Trophoblast cell (in vitro differentiated cells and primary cell): ENCODE results near the gene NET1.

Experiments used
- DNase-seq, 2 donors: peaks; one replicate each; pipeline ENCODE4 v3.0.0-alpha.2; 2016
- H2AFZ ChIP-seq: 2 replicates; pipeline ENCODE4 v1.6.1; 2013; ENCODE audit warnings: low read length, moderate library complexity, mild to moderate bottlenecking; ENCODE audit not compliant: insufficient read depth, poor library complexity
- H2AK5ac ChIP-seq: 2 replicates; pipeline ENCODE4 v1.6.1; 2013; ENCODE audit warnings: mild to moderate bottlenecking, low read length
- H2BK120ac ChIP-seq: 2 replicates; pipeline ENCODE4 v1.6.1; 2013; ENCODE audit warnings: low read length, mild to moderate bottlenecking, moderate library complexity; ENCODE audit not compliant: insufficient read depth, poor library complexity
- H2BK12ac ChIP-seq: 2 replicates; pipeline ENCODE4 v1.6.1; 2013; ENCODE audit warnings: mild to moderate bottlenecking, low read length, moderate library complexity
- H2BK5ac ChIP-seq: 2 replicates; pipeline ENCODE4 v1.6.1; 2013; ENCODE audit warnings: low read length, low read depth, moderate library complexity, mild to moderate bottlenecking; ENCODE audit not compliant: poor library complexity
- H3K14ac ChIP-seq: 2 replicates; pipeline ENCODE4 v1.6.1; 2013; ENCODE audit warnings: mild to moderate bottlenecking, low read length
- H3K18ac ChIP-seq: 2 replicates; pipeline ENCODE4 v1.6.1; 2013; ENCODE audit warnings: mild to moderate bottlenecking, low read length
- H3K23ac ChIP-seq: 2 replicates; pipeline ENCODE4 v1.6.1; 2013; ENCODE audit warnings: low read length
- H3K27ac ChIP-seq: 2 replicates; pipeline ENCODE4 v1.5.1; 2013; ENCODE audit warnings: low read depth, mild to moderate bottlenecking, inconsistent platforms, low read length, moderate library complexity
- H3K27me3 ChIP-seq: 2 replicates; pipeline ENCODE4 v1.6.1; 2013; ENCODE audit warnings: inconsistent platforms, mild to moderate bottlenecking, low read length, moderate library complexity; ENCODE audit not compliant: insufficient read depth
- H3K36me3 ChIP-seq, 2 experiments: 1 replicate in 1 of 2; 2 replicates in 1 of 2; pipeline ENCODE4 v1.6.1; 2013; ENCODE audit warnings: low read length in 2 of 2, mild to moderate bottlenecking in 2 of 2, moderate library complexity in 1 of 2; ENCODE audit not compliant: insufficient read depth in 2 of 2, control insufficient read depth in 1 of 2
- H3K4ac ChIP-seq: 2 replicates; pipeline ENCODE4 v1.6.1; 2013; ENCODE audit warnings: low read depth, mild to moderate bottlenecking, low read length, moderate library complexity
- H3K4me1 ChIP-seq, 2 experiments: 1 replicate in 1 of 2; 2 replicates in 1 of 2; pipeline ENCODE4 v1.6.1; 2013; ENCODE audit warnings: low read length in 2 of 2, mild to moderate bottlenecking in 2 of 2, moderate library complexity in 1 of 2; ENCODE audit not compliant: insufficient read depth in 2 of 2, control insufficient read depth in 1 of 2
- H3K4me2 ChIP-seq: 2 replicates; pipeline ENCODE4 v1.6.1; 2013; ENCODE audit warnings: inconsistent platforms, mild to moderate bottlenecking, low read length, moderate library complexity
- H3K4me3 ChIP-seq: 2 replicates; pipeline ENCODE4 v1.5.1; 2013; ENCODE audit warnings: mild to moderate bottlenecking, low read depth, low read length, inconsistent platforms
- H3K79me1 ChIP-seq: one replicate; pipeline ENCODE4 v1.6.1; 2013; ENCODE audit warnings: low read length
- H3K79me2 ChIP-seq: 2 replicates; pipeline ENCODE4 v1.6.1; 2013; ENCODE audit warnings: low read length, mild to moderate bottlenecking; ENCODE audit not compliant: control insufficient read depth, insufficient read depth, poor library complexity
- H3K9ac ChIP-seq: 2 replicates; pipeline ENCODE4 v1.6.1; 2013; ENCODE audit warnings: mild to moderate bottlenecking, low read length
- H3K9me3 ChIP-seq: 2 replicates; pipeline ENCODE4 v1.6.1; 2013; ENCODE audit warnings: low read depth, mild to moderate bottlenecking, control low read depth, inconsistent platforms, low read length; ENCODE audit not compliant: insufficient read depth
- H4K12ac ChIP-seq: 2 replicates; pipeline ENCODE4 v1.6.1; 2013; ENCODE audit warnings: low read depth, mild to moderate bottlenecking, low read length, moderate library complexity
- H4K8ac ChIP-seq: 2 replicates; pipeline ENCODE4 v1.6.1; 2013; ENCODE audit warnings: low read depth, mild to moderate bottlenecking, low read length, moderate library complexity
- H4K91ac ChIP-seq: one replicate; pipeline ENCODE4 v1.6.1; 2013; ENCODE audit warnings: low read depth, mild to moderate bottlenecking, low read length, moderate library complexity
- WGBS: extraction: QIAGEN DNeasy Blood & Tissue Kit; methylation state at CpG from one replicate; pipeline ENCODE4 v1.1.7; 2013; ENCODE audit warnings: missing lambda C conversion rate; ENCODE audit not compliant: insufficient read length, insufficient coverage; ENCODE audit errors: extremely low coverage; 5-methylcytosine and 5-hydroxymethylcytosine counted together

NET1 gene

GRCh38 chr10:5447056-5447455, 34.7 kb downstream of the NET1 start:
- Histone ChIP-seq H2BK120ac (no peak overlapping the region), H4K8ac (no peak overlapping the region), H2BK12ac (no peak overlapping the region), H3K14ac (no peak overlapping the region), H3K27ac (peak overlapping the region; percentile 53), H3K4me2 (no peak overlapping the region), H3K23ac (no peak overlapping the region), H3K4me3 (no peak overlapping the region), H3K4me1 (no peaks in the 10 kb centered on the region), H4K91ac (no peak overlapping the region), H3K79me1 (peaks cover 7% of the 10 kb centered on the region), H3K79me2 (peaks cover 12% of the 10 kb centered on the region), H3K27me3 (no peaks in the 10 kb centered on the region), H3K36me3 (peaks cover 0 to 2% of the 10 kb centered on the region in 2 experiments), H3K9ac (no peak overlapping the region), H3K9me3 (no peaks in the 10 kb centered on the region), H4K12ac (no peak overlapping the region), H2AK5ac (no peak overlapping the region), H3K18ac (no peak overlapping the region), H3K4ac (no peak overlapping the region), H2AFZ (no peak overlapping the region), H2BK5ac (no peak overlapping the region)
- peak in 1 of 2 donors; percentile 61 for DNase-seq
- no CpG with 5 or more reads among the region's 3 CpGs for WGBS

GRCh38 chr10:5447611-5448071, 35.3 kb downstream of the NET1 start:
- no peak overlapping the region for H4K12ac ChIP-seq
- no CpG with 5 or more reads among the region's 5 CpGs for WGBS
- DNase-seq = peak; percentile 19 to 81

GRCh38 chr10:5448333-5449001, 36.1 kb downstream of the NET1 start:
- Histone ChIP-seq H2BK5ac (peak overlapping the region; percentile 68), H2AK5ac (no peak overlapping the region), H2BK12ac (no peak overlapping the region), H3K79me2 (peaks cover 10% of the 10 kb centered on the region), H2AFZ (no peak overlapping the region), H3K4ac (peak overlapping the region; percentile 97), H3K36me3 (peaks cover 3 to 10% of the 10 kb centered on the region in 2 experiments), H3K79me1 (peaks cover 5% of the 10 kb centered on the region), H3K14ac (no peak overlapping the region), H3K27ac (peak overlapping the region; percentile 72), H4K12ac (no peak overlapping the region), H3K9me3 (no peaks in the 10 kb centered on the region), H2BK120ac (peak overlapping the region; percentile 51), H3K9ac (peak overlapping the region; percentile 83), H4K91ac (no peak overlapping the region), H4K8ac (no peak overlapping the region), H3K4me2 (peak overlapping the region; percentile 81), H3K23ac (no peak overlapping the region), H3K4me1 (no peaks in the 10 kb centered on the region), H3K18ac (no peak overlapping the region), H3K4me3 (no peak overlapping the region), H3K27me3 (no peaks in the 10 kb centered on the region)
- no peak for DNase-seq
- no CpG with 5 or more reads among the region's 4 CpGs for WGBS

More at GRCh38 chr10:5447611-5448071, 35.3 kb downstream of the NET1 start:
- no peak overlapping the region for H3K23ac ChIP-seq
- no peak overlapping the region for H2BK120ac ChIP-seq
- peak overlapping the region; percentile 42 for H3K27ac ChIP-seq
- peak overlapping the region; percentile 72 for H3K4me3 ChIP-seq
- H2AFZ ChIP-seq = no peak overlapping the region
- no peak overlapping the region for H3K14ac ChIP-seq
- H3K27me3 ChIP-seq = no peaks in the 10 kb centered on the region
- no peak overlapping the region for H2AK5ac ChIP-seq
- H3K4me2 ChIP-seq = peak overlapping the region; percentile 61
- H3K4ac ChIP-seq = peak overlapping the region; percentile 95
- peak overlapping the region; percentile 38 for H3K9ac ChIP-seq
- H3K79me2 ChIP-seq = peaks cover 10% of the 10 kb centered on the region
- H4K91ac ChIP-seq = no peak overlapping the region
- no peak overlapping the region for H4K8ac ChIP-seq
- H3K4me1 ChIP-seq = no peaks in the 10 kb centered on the region
- H3K9me3 ChIP-seq = no peaks in the 10 kb centered on the region
- no peak overlapping the region for H2BK5ac ChIP-seq
- H3K79me1 ChIP-seq = peaks cover 5% of the 10 kb centered on the region
- no peak overlapping the region for H2BK12ac ChIP-seq
- no peak overlapping the region for H3K18ac ChIP-seq
- peaks cover 3 to 5% of the 10 kb centered on the region in 2 experiments for H3K36me3 ChIP-seq

- WGBS = no CpG with 5 or more reads among the region's 2 CpGs
- H2AK5ac ChIP-seq = no peak overlapping the region
- H3K79me2 ChIP-seq = peaks cover 10% of the 10 kb centered on the region
Observed at GRCh38 chr10:5449227-5449626, 36.9 kb downstream of the NET1 start.

More at GRCh38 chr10:5449227-5449626, 36.9 kb downstream of the NET1 start:
- Histone ChIP-seq H3K36me3 (peaks cover 6 to 18% of the 10 kb centered on the region in 2 experiments), H3K18ac (no peak overlapping the region), H4K8ac (no peak overlapping the region), H3K23ac (no peak overlapping the region), H3K27me3 (no peaks in the 10 kb centered on the region), H2BK5ac (no peak overlapping the region), H3K4me3 (no peak overlapping the region), H3K4me2 (peak overlapping the region; percentile 83), H2BK120ac (no peak overlapping the region), H4K91ac (no peak overlapping the region), H3K9ac (no peak overlapping the region), H2AFZ (no peak overlapping the region), H3K14ac (no peak overlapping the region), H3K27ac (peak overlapping the region; percentile 39), H3K79me1 (peaks cover 5% of the 10 kb centered on the region), H3K4ac (peak overlapping the region; percentile 64), H3K9me3 (no peaks in the 10 kb centered on the region), H2BK12ac (no peak overlapping the region), H4K12ac (no peak overlapping the region), H3K4me1 (no peaks in the 10 kb centered on the region)
- peak in 1 of 2 donors; percentile 33 for DNase-seq
